Measurements from ENCODE around the gene PFDN2.

The PFDN2 gene

DNA sequence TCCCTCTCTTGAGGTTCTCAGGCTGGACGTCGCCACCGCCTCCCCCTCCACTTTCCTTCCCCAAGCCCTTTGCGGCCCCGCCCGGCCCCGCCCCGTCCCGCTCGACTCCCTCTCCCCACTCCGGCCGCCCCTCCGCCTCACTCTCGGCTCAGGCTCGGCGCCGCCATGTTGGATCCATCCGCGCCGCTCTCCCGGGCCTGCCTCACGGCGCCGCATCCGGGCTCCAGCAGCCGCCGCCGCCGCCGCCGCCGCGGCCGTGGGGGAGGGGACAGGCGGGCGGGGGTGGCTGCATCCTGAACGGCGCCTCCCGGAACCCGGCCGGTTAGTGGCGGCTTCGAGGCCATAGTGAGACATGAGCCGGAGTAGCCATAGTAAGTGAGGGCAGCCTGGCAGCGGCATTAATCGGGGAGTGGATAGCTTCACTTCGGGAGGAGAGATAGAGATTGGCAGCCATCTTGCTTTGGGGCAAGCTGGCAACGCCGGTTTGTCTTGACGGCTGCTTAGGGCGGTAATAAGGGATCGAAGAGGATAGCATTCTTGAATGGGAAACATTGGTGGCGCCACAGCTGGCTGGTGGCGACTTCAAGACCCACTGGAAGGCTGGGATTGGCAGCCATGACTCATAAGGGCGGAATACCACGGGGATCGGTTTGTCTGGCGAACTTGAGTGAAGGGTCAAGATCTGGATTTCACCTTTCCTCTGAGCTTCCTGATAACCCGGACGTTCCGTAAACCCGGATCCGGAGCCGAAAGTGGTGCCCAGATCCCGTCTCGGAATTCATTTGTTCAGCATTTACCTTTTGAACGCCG lies 14.8 kb upstream of the PFDN2 start, which contains the start of gene DEDD (continued):
- TF ChIP-seq, protein P1, sequence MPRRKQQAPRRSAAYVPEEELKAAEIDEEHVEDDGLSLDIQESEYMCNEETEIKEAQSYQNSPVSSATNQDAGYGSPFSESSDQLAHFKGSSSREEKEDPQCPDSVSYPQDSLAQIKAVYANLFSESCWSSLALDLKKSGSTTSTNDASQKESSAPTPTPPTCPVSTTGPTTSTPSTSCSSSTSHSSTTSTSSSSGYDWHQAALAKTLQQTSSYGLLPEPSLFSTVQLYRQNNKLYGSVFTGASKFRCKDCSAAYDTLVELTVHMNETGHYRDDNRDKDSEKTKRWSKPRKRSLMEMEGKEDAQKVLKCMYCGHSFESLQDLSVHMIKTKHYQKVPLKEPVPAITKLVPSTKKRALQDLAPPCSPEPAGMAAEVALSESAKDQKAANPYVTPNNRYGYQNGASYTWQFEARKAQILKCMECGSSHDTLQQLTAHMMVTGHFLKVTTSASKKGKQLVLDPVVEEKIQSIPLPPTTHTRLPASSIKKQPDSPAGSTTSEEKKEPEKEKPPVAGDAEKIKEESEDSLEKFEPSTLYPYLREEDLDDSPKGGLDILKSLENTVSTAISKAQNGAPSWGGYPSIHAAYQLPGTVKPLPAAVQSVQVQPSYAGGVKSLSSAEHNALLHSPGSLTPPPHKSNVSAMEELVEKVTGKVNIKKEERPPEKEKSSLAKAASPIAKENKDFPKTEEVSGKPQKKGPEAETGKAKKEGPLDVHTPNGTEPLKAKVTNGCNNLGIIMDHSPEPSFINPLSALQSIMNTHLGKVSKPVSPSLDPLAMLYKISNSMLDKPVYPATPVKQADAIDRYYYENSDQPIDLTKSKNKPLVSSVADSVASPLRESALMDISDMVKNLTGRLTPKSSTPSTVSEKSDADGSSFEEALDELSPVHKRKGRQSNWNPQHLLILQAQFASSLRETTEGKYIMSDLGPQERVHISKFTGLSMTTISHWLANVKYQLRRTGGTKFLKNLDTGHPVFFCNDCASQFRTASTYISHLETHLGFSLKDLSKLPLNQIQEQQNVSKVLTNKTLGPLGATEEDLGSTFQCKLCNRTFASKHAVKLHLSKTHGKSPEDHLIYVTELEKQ (tag by site-specific recombination; IDR thresholded peaks at IDR 0.05; ENCODE audit: borderline replicate concordance): no peak
- TF ChIP-seq ZSCAN18 (tag by site-specific recombination; IDR thresholded peaks at IDR 0.05) (no peak), ZBTB6 (tag by site-specific recombination; IDR thresholded peaks at IDR 0.05) (peak; percentile 44; the same call in 1 of the 2 replicates), ZNF214 (tag by site-specific recombination; IDR thresholded peaks at IDR 0.05; ENCODE audit: borderline replicate concordance) (no peak), HOXA7 (CRISPR knock-in tag; IDR thresholded peaks at IDR 0.05; ENCODE audit: borderline replicate concordance) (no peak), ZNF654 (tag by site-specific recombination; IDR thresholded peaks at IDR 0.05; ENCODE audit: low read depth) (no peak), ZNF488 (tag by site-specific recombination; IDR thresholded peaks at IDR 0.05) (no peak), ZNF416 (tag by site-specific recombination; IDR thresholded peaks at IDR 0.05) (no peak), ZNF121 (tag by site-specific recombination; IDR thresholded peaks at IDR 0.05) (no peak), ZNF350 (tag by site-specific recombination; IDR thresholded peaks at IDR 0.05) (no peak), ZNF426 (tag by site-specific recombination; IDR thresholded peaks at IDR 0.05) (no peak), ZNF837 (tag by site-specific recombination; IDR thresholded peaks at IDR 0.05) (no peak), ZNF184 (tag by site-specific recombination; IDR thresholded peaks at IDR 0.05) (0 out of 2 replicates have a peak, but pooled peaks have one; percentile 22), PRDM1 (tag by site-specific recombination; IDR thresholded peaks at IDR 0.05) (0 out of 2 replicates have a peak, but pooled peaks have one; percentile 44), ZNF623 (tag by site-specific recombination; IDR thresholded peaks at IDR 0.05) (no peak), ZNF629 (tag by site-specific recombination; IDR thresholded peaks at IDR 0.05) (peak; percentile 21; the same call in 1 of the 2 replicates), ZNF169 (tag by site-specific recombination; IDR thresholded peaks at IDR 0.05) (no peak), ZNF544 (tag by site-specific recombination; IDR thresholded peaks at IDR 0.05) (no peak), ZNF140 (tag by site-specific recombination; IDR thresholded peaks at IDR 0.05) (no peak), ZSCAN16 (tag by site-specific recombination; IDR thresholded peaks at IDR 0.05) (no peak), ZNF514 (tag by site-specific recombination; IDR thresholded peaks at IDR 0.05) (no peak), ZNF549 (tag by site-specific recombination; IDR thresholded peaks at IDR 0.05) (no peak), ZNF785 (tag by site-specific recombination; IDR thresholded peaks at IDR 0.05) (no peak), ZBTB7A (tag by site-specific recombination; IDR thresholded peaks at IDR 0.05; ENCODE audit: low read depth) (no peak; the same call in 1 of the 2 replicates), KLF7 (tag by site-specific recombination; IDR thresholded peaks at IDR 0.05; ENCODE audit: borderline replicate concordance) (no peak), ZNF626 (tag by site-specific recombination; IDR thresholded peaks at IDR 0.05) (no peak; the same call in 1 of the 2 replicates), BCL11A (tag by site-specific recombination; IDR thresholded peaks at IDR 0.05; ENCODE audit: low read depth) (no peak), ZNF248 (tag by site-specific recombination; IDR thresholded peaks at IDR 0.05) (no peak)
- TF ChIP-seq, protein P2, sequence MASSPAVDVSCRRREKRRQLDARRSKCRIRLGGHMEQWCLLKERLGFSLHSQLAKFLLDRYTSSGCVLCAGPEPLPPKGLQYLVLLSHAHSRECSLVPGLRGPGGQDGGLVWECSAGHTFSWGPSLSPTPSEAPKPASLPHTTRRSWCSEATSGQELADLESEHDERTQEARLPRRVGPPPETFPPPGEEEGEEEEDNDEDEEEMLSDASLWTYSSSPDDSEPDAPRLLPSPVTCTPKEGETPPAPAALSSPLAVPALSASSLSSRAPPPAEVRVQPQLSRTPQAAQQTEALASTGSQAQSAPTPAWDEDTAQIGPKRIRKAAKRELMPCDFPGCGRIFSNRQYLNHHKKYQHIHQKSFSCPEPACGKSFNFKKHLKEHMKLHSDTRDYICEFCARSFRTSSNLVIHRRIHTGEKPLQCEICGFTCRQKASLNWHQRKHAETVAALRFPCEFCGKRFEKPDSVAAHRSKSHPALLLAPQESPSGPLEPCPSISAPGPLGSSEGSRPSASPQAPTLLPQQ (tag by site-specific recombination; IDR thresholded peaks at IDR 0.05): peak; percentile 61; the same call in 1 of the 2 replicates
- TF ChIP-seq, protein P3, sequence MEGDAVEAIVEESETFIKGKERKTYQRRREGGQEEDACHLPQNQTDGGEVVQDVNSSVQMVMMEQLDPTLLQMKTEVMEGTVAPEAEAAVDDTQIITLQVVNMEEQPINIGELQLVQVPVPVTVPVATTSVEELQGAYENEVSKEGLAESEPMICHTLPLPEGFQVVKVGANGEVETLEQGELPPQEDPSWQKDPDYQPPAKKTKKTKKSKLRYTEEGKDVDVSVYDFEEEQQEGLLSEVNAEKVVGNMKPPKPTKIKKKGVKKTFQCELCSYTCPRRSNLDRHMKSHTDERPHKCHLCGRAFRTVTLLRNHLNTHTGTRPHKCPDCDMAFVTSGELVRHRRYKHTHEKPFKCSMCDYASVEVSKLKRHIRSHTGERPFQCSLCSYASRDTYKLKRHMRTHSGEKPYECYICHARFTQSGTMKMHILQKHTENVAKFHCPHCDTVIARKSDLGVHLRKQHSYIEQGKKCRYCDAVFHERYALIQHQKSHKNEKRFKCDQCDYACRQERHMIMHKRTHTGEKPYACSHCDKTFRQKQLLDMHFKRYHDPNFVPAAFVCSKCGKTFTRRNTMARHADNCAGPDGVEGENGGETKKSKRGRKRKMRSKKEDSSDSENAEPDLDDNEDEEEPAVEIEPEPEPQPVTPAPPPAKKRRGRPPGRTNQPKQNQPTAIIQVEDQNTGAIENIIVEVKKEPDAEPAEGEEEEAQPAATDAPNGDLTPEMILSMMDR (tag by site-specific recombination; IDR thresholded peaks at IDR 0.05): peak; percentile 71; the same call in 1 of the 2 replicates

Measured in HEK293 (cell line).